ENCODE results near the gene BBC3.
A peak's percentile ranks its signal among the peaks of the same experiment; 100 is the strongest.
"Not testable (repeated sequence)": the region's sequence is repeated elsewhere in the genome, so short reads cannot be mapped to it uniquely, and the experiment has no call there.

The BBC3 gene

GRCh38 chr19:47255879-47256692, 25.1 kb upstream of the BBC3 start, which contains the start of gene CCDC9:
TSS of gene CCDC9 (plus strand) at chr19:47256525. CDS start at chr19:47258401, 1,876 bp downstream.
- H3K27ac ChIP-seq: peak within 1 kb of the TSS; percentile 95
- H3K4me3 ChIP-seq (ENCODE audit: low read depth, low read length): peak within 1 kb of the TSS; percentile 68
- peak; percentile 88 for DNase-seq
- H3K36me3 ChIP-seq (replicated peaks): peaks cover 13% of the 10 kb centered on the region
- TF ChIP-seq CTCF (IDR thresholded peaks at IDR 0.05; ENCODE audit: low read depth, low read length, missing control alignments): no peak
- H3K27me3 ChIP-seq (replicated peaks): no peaks in the 10 kb centered on the region
- in situ Hi-C loops (cut with HindIII; ENCODE audit: low pct_ligation_motif_present, low sequenced_read_pairs): no loop called here

GRCh38 chr19:47253970-47254369, 23.0 kb upstream of the BBC3 start:
- Histone ChIP-seq H3K4me3 (ENCODE audit: low read depth, low read length) (no peak overlapping the region), H3K27me3 (replicated peaks) (no peaks in the 10 kb centered on the region), H3K27ac (peak overlapping the region; percentile 61), H3K36me3 (replicated peaks) (peaks cover 4% of the 10 kb centered on the region)
- TF ChIP-seq CTCF (IDR thresholded peaks at IDR 0.05; ENCODE audit: low read depth, low read length, missing control alignments): no peak
- DNase-seq: no peak
- in situ Hi-C loops (cut with HindIII; ENCODE audit: low pct_ligation_motif_present, low sequenced_read_pairs): no loop called here

- H3K36me3 ChIP-seq (replicated peaks): no peaks in the 10 kb centered on the region
- DNase-seq: peak; percentile 85
- H3K27ac ChIP-seq: peak overlapping the region; percentile 61
- no peak overlapping the region for H3K4me3 ChIP-seq (ENCODE audit: low read depth, low read length)
- no peaks in the 10 kb centered on the region for H3K27me3 ChIP-seq (replicated peaks)
- TF ChIP-seq CTCF (IDR thresholded peaks at IDR 0.05; ENCODE audit: low read depth, low read length, missing control alignments): no peak
- in situ Hi-C loops (cut with HindIII; ENCODE audit: low pct_ligation_motif_present, low sequenced_read_pairs): no loop called here
Observed at GRCh38 chr19:47253467-47253881, 22.5 kb upstream of the BBC3 start.

GRCh38 chr19:47253016-47253415, 22.0 kb upstream of the BBC3 start:
- H3K4me3 ChIP-seq (ENCODE audit: low read depth, low read length); H3K36me3 ChIP-seq (replicated peaks); in situ Hi-C loops (cut with HindIII; ENCODE audit: low pct_ligation_motif_present, low sequenced_read_pairs); DNase-seq; H3K27me3 ChIP-seq (replicated peaks): not testable (repeated sequence)
- peak overlapping the region; percentile 61 for H3K27ac ChIP-seq

- in situ Hi-C loops (cut with HindIII; ENCODE audit: low pct_ligation_motif_present, low sequenced_read_pairs): no loop called here
- no peaks in the 10 kb centered on the region for H3K36me3 ChIP-seq (replicated peaks)
- H3K27me3 ChIP-seq (replicated peaks): no peaks in the 10 kb centered on the region
- peak; percentile 74 for DNase-seq
- H3K4me3 ChIP-seq (ENCODE audit: low read depth, low read length): no peak overlapping the region
- H3K27ac ChIP-seq: no peak overlapping the region
- TF ChIP-seq CTCF (IDR thresholded peaks at IDR 0.05; ENCODE audit: low read depth, low read length, missing control alignments): peak; percentile 96
Observed at GRCh38 chr19:47247308-47247990, 16.4 kb upstream of the BBC3 start.

- peak; percentile 79 for TF ChIP-seq CTCF (IDR thresholded peaks at IDR 0.05; ENCODE audit: low read depth, low read length, missing control alignments)
- peak; percentile 95 for DNase-seq
- Histone ChIP-seq H3K4me3 (ENCODE audit: low read depth, low read length) (peak overlapping the region; percentile 43), H3K27ac (peak overlapping the region; percentile 59), H3K36me3 (replicated peaks) (no peaks in the 10 kb centered on the region), H3K27me3 (replicated peaks) (no peaks in the 10 kb centered on the region)
- in situ Hi-C loops (cut with HindIII; ENCODE audit: low pct_ligation_motif_present, low sequenced_read_pairs): no loop called here
Observed at GRCh38 chr19:47243776-47244547, 13.0 kb upstream of the BBC3 start.

All from brain microvascular endothelial cell (primary cell).